ENCODE results near the gene SLAIN1.

The SLAIN1 gene

GRCh38 chr13:77698201-77699058 lies 943 bp downstream of the SLAIN1 start (continued):
- TF ChIP-seq ZNF266 (tag by site-specific recombination; IDR thresholded peaks at IDR 0.05; ENCODE audit: low read depth) (no peak), ZNF76 (tag by site-specific recombination; IDR thresholded peaks at IDR 0.05; ENCODE audit: borderline replicate concordance, low read depth) (peak; percentile 38; the same call in 1 of the 2 replicates)

- H3K4me1 ChIP-seq (ENCODE audit: control insufficient read depth, insufficient read depth, low read length): no peaks in the 10 kb centered on the region
- no peak overlapping the region; the same call in 1 of the 2 replicates for H3K27ac ChIP-seq (ENCODE audit: extremely low read depth, low read depth, low read length)
- H3K36me3 ChIP-seq (ENCODE audit: control insufficient read depth in 2 of 2, insufficient read depth in 1 of 2, low read length in 2 of 2): no peaks in the 10 kb centered on the region
- ChIA-PET CTCF (interaction anchor here (0.7 kb wide), 1 partner anchor 78 kb away, joined by 3 read pairs; no protein-coding TSS in a partner anchor), POLR2A (no interaction called here)
- TF ChIP-seq ZBTB17 (tag by site-specific recombination; IDR thresholded peaks at IDR 0.05) (0 out of 2 replicates have a peak, but pooled peaks have one; percentile 10), ZNF488 (tag by site-specific recombination; IDR thresholded peaks at IDR 0.05) (no peak), ZNF19 (tag by site-specific recombination; IDR thresholded peaks at IDR 0.05; ENCODE audit: low read depth) (no peak), ZNF701 (tag by site-specific recombination; IDR thresholded peaks at IDR 0.05) (no peak), ZNF366 (tag by site-specific recombination; conservative IDR thresholded peaks at IDR 0.05) (no peak), ZNF362 (tag by site-specific recombination; IDR thresholded peaks at IDR 0.05) (peak; percentile 54; the same call in 1 of the 2 replicates), ZXDB (tag by site-specific recombination; IDR thresholded peaks at IDR 0.05) (no peak), ZNF2 (tag by site-specific recombination; IDR thresholded peaks at IDR 0.05) (no peak), ZFP37 (tag by site-specific recombination; IDR thresholded peaks at IDR 0.05) (0 out of 2 replicates have a peak, but pooled peaks have one; percentile 40), FEZF1 (tag by site-specific recombination; IDR thresholded peaks at IDR 0.05) (0 out of 2 replicates have a peak, but pooled peaks have one; percentile 16), ZNF501 (tag by site-specific recombination; IDR thresholded peaks at IDR 0.05) (0 out of 2 replicates have a peak, but pooled peaks have one; percentile 15), SCRT2 (tag by site-specific recombination; IDR thresholded peaks at IDR 0.05) (peak; percentile 95), GLI4 (tag by site-specific recombination; IDR thresholded peaks at IDR 0.05) (no peak), ZNF639 (tag by site-specific recombination; IDR thresholded peaks at IDR 0.05) (no peak), SCRT1 (tag by site-specific recombination; IDR thresholded peaks at IDR 0.05; ENCODE audit: borderline replicate concordance) (peak; percentile 74; the same call in 1 of the 2 replicates), INSM2 (tag by site-specific recombination; IDR thresholded peaks at IDR 0.05) (no peak), PRDM6 (tag by site-specific recombination; IDR thresholded peaks at IDR 0.05) (peak; percentile 34; the same call in 1 of the 2 replicates), ZNF335 (tag by site-specific recombination; conservative IDR thresholded peaks at IDR 0.05) (peak; percentile 34; the same call in 1 of the 2 replicates)
- no peaks in the 10 kb centered on the region for H3K9me3 ChIP-seq (ENCODE audit: control insufficient read depth, insufficient read depth, low read depth, low read length)
- peak overlapping the region; percentile 75 for H3K4me3 ChIP-seq (ENCODE audit: low read depth, low read length)
Observed at GRCh38 chr13:77699059-77699680, 1.7 kb downstream of the SLAIN1 start.

Data from HEK293 (cell line).